ENCODE measurements around the gene DPM3. TPM values are rescaled to one million over a fixed set of nuclear protein-coding genes. Genes with fewer than 3 reads are reported as not detected.

Gene DPM3
- total and polyA plus RNA-seq, 2 of the 13 experiments (the other 11 are each of a cell fraction or from before 2014, with no cell fraction given), result 23.2 to 53.4 TPM

GRCh38 chr1:155135415-155136028, 4.8 kb downstream of the DPM3 start, which contains the start of gene SLC50A1 (continued):
- TF ChIP-seq, protein P1, sequence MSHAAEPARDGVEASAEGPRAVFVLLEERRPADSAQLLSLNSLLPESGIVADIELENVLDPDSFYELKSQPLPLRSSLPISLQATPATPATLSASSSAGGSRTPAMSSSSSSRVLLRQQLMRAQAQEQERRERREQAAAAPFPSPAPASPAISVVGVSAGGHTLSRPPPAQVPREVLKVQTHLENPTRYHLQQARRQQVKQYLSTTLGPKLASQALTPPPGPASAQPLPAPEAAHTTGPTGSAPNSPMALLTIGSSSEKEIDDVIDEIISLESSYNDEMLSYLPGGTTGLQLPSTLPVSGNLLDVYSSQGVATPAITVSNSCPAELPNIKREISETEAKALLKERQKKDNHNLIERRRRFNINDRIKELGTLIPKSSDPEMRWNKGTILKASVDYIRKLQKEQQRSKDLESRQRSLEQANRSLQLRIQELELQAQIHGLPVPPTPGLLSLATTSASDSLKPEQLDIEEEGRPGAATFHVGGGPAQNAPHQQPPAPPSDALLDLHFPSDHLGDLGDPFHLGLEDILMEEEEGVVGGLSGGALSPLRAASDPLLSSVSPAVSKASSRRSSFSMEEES (CRISPR knock-in tag; IDR thresholded peaks at IDR 0.05), result no peak; the same call in 1 of the 2 replicates
- no peak for TF ChIP-seq SMARCE1 (IDR thresholded peaks at IDR 0.05; ENCODE audit: borderline replicate concordance)
- TF ChIP-seq ZNF724P (CRISPR knock-in tag; IDR thresholded peaks at IDR 0.05; ENCODE audit: borderline replicate concordance), result 0 out of 2 replicates have a peak, but pooled peaks have one; percentile 54
- TF ChIP-seq ZNF446 (CRISPR knock-in tag; IDR thresholded peaks at IDR 0.05), result no peak
- peak; percentile 64; the same call in 1 of the 2 replicates for TF ChIP-seq ZFX (CRISPR knock-in tag; IDR thresholded peaks at IDR 0.05; ENCODE audit: low read depth)
- TF ChIP-seq ZNF280B (CRISPR knock-in tag; IDR thresholded peaks at IDR 0.05; ENCODE audit: borderline replicate concordance), result no peak; the same call in 1 of the 2 replicates
- TF ChIP-seq REST (IDR thresholded peaks at IDR 0.05; ENCODE audit: borderline replicate concordance in 1 of 2, low read depth in 1 of 2, low read length in 2 of 2), result peak in 1 of 2 experiments; percentile 6; a peak in 1 of 4 replicates
- peak; percentile 20; the same call in 1 of the 2 replicates for TF ChIP-seq ZFP36L2 (CRISPR knock-in tag; IDR thresholded peaks at IDR 0.05)
- no peak for TF ChIP-seq ZFP62 (CRISPR knock-in tag; IDR thresholded peaks at IDR 0.05)
- TF ChIP-seq ZNF609 (CRISPR knock-in tag; IDR thresholded peaks at IDR 0.05; ENCODE audit: borderline replicate concordance), result 0 out of 2 replicates have a peak, but pooled peaks have one; percentile 15
- TF ChIP-seq CTCF (CRISPR knock-in tag; IDR thresholded peaks at IDR 0.05), result no peak
- TF ChIP-seq HOXA7 (CRISPR knock-in tag; IDR thresholded peaks at IDR 0.05), result no peak
- TF ChIP-seq PAF1 (CRISPR knock-in tag; IDR thresholded peaks at IDR 0.05), result peak; percentile 83; the same call in 1 of the 2 replicates
- no peak for TF ChIP-seq SOX6 (IDR thresholded peaks at IDR 0.05)
- peak; percentile 60 for TF ChIP-seq SOX6 (CRISPR knock-in tag; IDR thresholded peaks at IDR 0.05)
